EH (cell line): ENCODE data around the gene ETV6.

Experiments used
- DNase-seq: peaks from one replicate; pipeline ENCODE4 v3.0.0-alpha.2; 2015; ENCODE audit warnings: low read depth

The ETV6 gene

GRCh38 chr12:11922361-11922760, 272.9 kb downstream of the ETV6 start:
- DNase-seq = no peak

- DNase-seq = no peak
Measured at GRCh38 chr12:11923067-11923466, 273.6 kb downstream of the ETV6 start.

- peak; percentile 7 for DNase-seq
Measured at GRCh38 chr12:11927286-11927935, 277.9 kb downstream of the ETV6 start.

- no peak for DNase-seq
Measured at GRCh38 chr12:11929714-11930113, 280.2 kb downstream of the ETV6 start.

- DNase-seq = no peak
Measured at GRCh38 chr12:11939223-11939622, 289.7 kb downstream of the ETV6 start.

- DNase-seq = peak; percentile 89
Measured at GRCh38 chr12:11941606-11942337, 292.3 kb downstream of the ETV6 start.

- no peak for DNase-seq
Measured at GRCh38 chr12:11943919-11944700, 294.6 kb downstream of the ETV6 start.
